Nasal cavity respiratory epithelium epithelial cell of viscerocranial mucosa (primary cell): ENCODE measurements around the gene R3HDM4. TPM values are rescaled to one million over a fixed set of nuclear protein-coding genes. Genes with fewer than 3 reads are reported as not detected.

Experiments used
- total RNA-seq: library from RNA; depleted of rRNA; stranded (reverse); fragments of >200 nt; gene quantifications from 2 replicates; pipeline ENCODE4 v1.2.3, GENCODE V29; 2014

Gene R3HDM4
- total RNA-seq, result 40.5 and 46.1 TPM in 2 replicates

GRCh38 chr19:913080-913748 is at the start of gene R3HDM4:
TSS of gene R3HDM4 (minus strand) at chr19:913219. CDS start at chr19:913157, 62 bp downstream.

GRCh38 chr19:925526-926322 is 12.7 kb upstream of the R3HDM4 start, which contains the start of gene ARID3A:
TSS of gene ARID3A (plus strand) at chr19:926035. CDS start at chr19:929529, 3,494 bp downstream.

GRCh38 chr19:917323-918151 is 4.5 kb upstream of the R3HDM4 start, which contains the start of gene KISS1R:
TSS of gene KISS1R (plus strand) at chr19:917333. CDS start at chr19:917503, 170 bp downstream.

GRCh38 chr19:892894-893689 is 19.9 kb downstream of the R3HDM4 start, which contains the start of the genes MED16 and RNU6-9:
TSS of gene MED16 (minus strand) at chr19:893187. CDS start at chr19:891131, 2,056 bp downstream.
TSS of gene RNU6-9 (plus strand) at chr19:893484.

GRCh38 chr19:858868-859843 is 53.9 kb downstream of the R3HDM4 start, which contains the start of gene CFD:
TSS of gene CFD (plus strand) at chr19:859664. CDS start at chr19:859690, 26 bp downstream.

GRCh38 chr19:852136-853013 is 60.6 kb downstream of the R3HDM4 start, which contains the start of gene ELANE:
TSS of gene ELANE (plus strand) at chr19:852303. CDS start at chr19:852329, 26 bp downstream.

Other genes starting within 250 kb of the R3HDM4 start
- gene FSTL3, start 236.8 kb downstream of the R3HDM4 start, total RNA-seq, result 96.0 and 177 TPM in 2 replicates
- not detected in 2 replicates for gene PRSS57, start 217.8 kb downstream of the R3HDM4 start, total RNA-seq
- gene PALM, start 204.3 kb downstream of the R3HDM4 start, total RNA-seq, result 0.34 and 23.0 TPM in 2 replicates
- gene MISP, start 162.1 kb downstream of the R3HDM4 start, total RNA-seq, result 55.5 and 95.0 TPM in 2 replicates
- 120 and 273 TPM in 2 replicates for gene PTBP1, start 115.8 kb downstream of the R3HDM4 start, total RNA-seq
- under 0.01 and 0.28 TPM in 2 replicates for gene PLPPR3, start 91.3 kb downstream of the R3HDM4 start, total RNA-seq
- gene AZU1, start 85.4 kb downstream of the R3HDM4 start, total RNA-seq, result not detected in 2 replicates
- not detected in 2 replicates for gene PRTN3, start 72.2 kb downstream of the R3HDM4 start, total RNA-seq
- 0.07 TPM in 1 of 2 replicates, not detected in the other for gene ELANE, start 60.9 kb downstream of the R3HDM4 start, total RNA-seq
- 4.4 and 6.4 TPM in 2 replicates for gene CFD, start 53.6 kb downstream of the R3HDM4 start, total RNA-seq
- 19.5 and 32.9 TPM in 2 replicates for gene MED16, start 20.0 kb downstream of the R3HDM4 start, total RNA-seq
- gene RNU6-9, start 19.7 kb downstream of the R3HDM4 start, total RNA-seq, result not detected in 2 replicates
- under 0.01 and 0.07 TPM in 2 replicates for gene KISS1R, start 4.1 kb upstream of the R3HDM4 start, total RNA-seq
- 12.0 and 12.4 TPM in 2 replicates for gene ARID3A, start 12.8 kb upstream of the R3HDM4 start, total RNA-seq
- 61.9 and 65.2 TPM in 2 replicates for gene WDR18, start 71.1 kb upstream of the R3HDM4 start, total RNA-seq
- gene GRIN3B, start 87.2 kb upstream of the R3HDM4 start, total RNA-seq, result 1.4 and 2.1 TPM in 2 replicates
- 74.5 and 108 TPM in 2 replicates for gene TMEM259, start 107.9 kb upstream of the R3HDM4 start, total RNA-seq
- gene RNU6-2, start 108.3 kb upstream of the R3HDM4 start, total RNA-seq, result not detected in 2 replicates
- gene CNN2, start 113.4 kb upstream of the R3HDM4 start, total RNA-seq, result 143 and 272 TPM in 2 replicates
- gene ABCA7, start 126.9 kb upstream of the R3HDM4 start, total RNA-seq, result 15.1 and 16.1 TPM in 2 replicates
- gene ARHGAP45, start 153.9 kb upstream of the R3HDM4 start, total RNA-seq, result 4.6 and 4.8 TPM in 2 replicates
- gene POLR2E, start 182.2 kb upstream of the R3HDM4 start, total RNA-seq, result 53.0 and 84.9 TPM in 2 replicates
- 220 and 224 TPM in 2 replicates for gene GPX4, start 190.8 kb upstream of the R3HDM4 start, total RNA-seq